GM20431 (cell line): ENCODE results near the gene CEBPB.
"Not testable (repeated sequence)": the region's sequence is repeated elsewhere in the genome, so short reads cannot be mapped to it uniquely, and the experiment has no call there.

Source experiments
- in situ Hi-C: fragments of 300-500 bp; cut with MseI, MboI; formaldehyde crosslinking; loops from one replicate; pipeline ENCODE4 v1.15.0; 2020; ENCODE audit warnings: low sequenced_read_pairs; ENCODE audit not compliant: unreplicated experiment

The CEBPB gene

GRCh38 chr20:50165684-50166554, 24.7 kb upstream of the CEBPB start:
- in situ Hi-C loops = loop anchor here (10.0 kb wide), 1 partner anchor 171 kb away; no protein-coding TSS in a partner anchor

DNA sequence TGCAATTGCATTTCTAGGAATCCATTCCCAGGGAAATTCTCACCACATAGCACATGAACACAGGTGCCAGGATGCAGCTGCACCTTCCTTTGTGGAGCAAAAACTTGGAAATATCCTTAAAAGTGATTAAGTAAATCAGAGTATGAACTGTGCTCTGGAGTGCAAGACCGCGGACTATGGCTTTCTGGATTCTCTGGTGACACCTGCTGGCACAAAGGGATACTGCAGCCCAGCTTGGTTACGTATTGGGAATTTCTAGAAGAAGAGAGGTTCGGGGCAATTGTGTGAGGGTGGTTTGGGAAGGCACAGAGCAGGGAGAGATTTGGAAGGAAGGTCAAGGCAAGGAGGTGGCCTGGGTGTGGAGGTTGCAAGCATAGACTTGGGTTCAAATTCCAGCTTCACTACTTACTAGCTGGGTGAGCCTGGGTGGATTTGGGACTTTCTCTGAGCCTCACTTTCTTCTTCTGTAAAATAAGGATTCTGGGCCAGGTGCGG, 21.3 kb upstream of the CEBPB start:
- in situ Hi-C loops = loop anchor here (10.0 kb wide), 1 partner anchor 175 kb away; no protein-coding TSS in a partner anchor

DNA sequence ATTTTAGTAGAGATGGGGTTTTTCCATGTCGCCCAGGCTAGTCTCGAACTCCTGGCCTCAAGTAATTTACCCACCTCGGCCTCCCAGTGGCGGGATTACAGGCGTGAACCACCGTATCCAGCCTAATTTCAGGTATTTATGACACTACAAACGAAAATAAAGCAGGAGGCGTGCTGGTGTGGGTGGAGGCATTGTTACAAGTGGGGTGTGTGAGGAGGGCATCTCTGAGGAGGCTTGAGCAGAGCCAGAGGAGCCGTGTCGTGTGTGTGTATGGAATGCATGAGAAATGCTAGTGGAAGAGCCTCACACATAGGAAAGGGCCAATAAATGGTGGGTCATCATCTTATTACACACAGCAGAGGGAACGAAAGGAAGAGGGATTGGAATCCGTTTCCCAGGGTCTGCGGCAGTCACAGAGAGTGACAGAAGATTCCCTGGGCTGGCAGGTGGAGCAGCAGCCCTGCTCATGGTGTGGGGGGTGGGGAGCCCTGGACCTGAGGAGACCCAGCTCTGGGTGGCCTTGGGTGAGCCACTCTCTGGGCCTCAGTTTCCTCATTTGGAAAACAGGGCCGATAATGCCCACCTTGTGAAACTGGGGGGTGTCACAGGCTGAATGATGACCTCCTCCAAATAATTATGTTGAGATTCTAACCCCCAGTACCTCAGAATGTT, 19.9 kb upstream of the CEBPB start:
- in situ Hi-C loops = no loop called here

GRCh38 chr20:50172347-50173013, 18.1 kb upstream of the CEBPB start:
- in situ Hi-C loops = no loop called here

- in situ Hi-C loops = no loop called here
Measured at GRCh38 chr20:50174456-50174855, 16.2 kb upstream of the CEBPB start.

- in situ Hi-C loops = no loop called here
Measured at GRCh38 chr20:50175938-50176933, 14.4 kb upstream of the CEBPB start.

- in situ Hi-C loops = not testable (repeated sequence)
Measured at GRCh38 chr20:50178672-50179071, 12.0 kb upstream of the CEBPB start.

DNA sequence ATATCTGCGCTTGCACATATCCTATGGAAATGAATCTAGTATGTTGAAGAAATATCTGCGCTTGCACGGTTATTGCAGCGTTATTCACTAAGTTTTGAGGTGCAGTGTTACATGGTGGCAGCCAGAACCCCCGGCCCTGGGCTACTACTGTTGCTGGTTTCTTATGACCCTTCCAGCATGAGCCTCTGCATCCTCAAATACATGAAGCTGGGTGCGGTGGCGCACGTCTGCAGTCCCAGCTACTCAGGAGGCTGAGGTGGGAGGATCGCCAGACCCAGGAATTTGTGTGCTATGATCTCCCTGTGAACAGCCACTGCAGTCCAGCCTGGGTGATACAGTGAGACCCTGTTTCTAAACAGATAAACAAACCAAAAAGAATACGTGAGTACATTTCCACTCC, 9.3 kb upstream of the CEBPB start:
- in situ Hi-C loops = no loop called here

DNA sequence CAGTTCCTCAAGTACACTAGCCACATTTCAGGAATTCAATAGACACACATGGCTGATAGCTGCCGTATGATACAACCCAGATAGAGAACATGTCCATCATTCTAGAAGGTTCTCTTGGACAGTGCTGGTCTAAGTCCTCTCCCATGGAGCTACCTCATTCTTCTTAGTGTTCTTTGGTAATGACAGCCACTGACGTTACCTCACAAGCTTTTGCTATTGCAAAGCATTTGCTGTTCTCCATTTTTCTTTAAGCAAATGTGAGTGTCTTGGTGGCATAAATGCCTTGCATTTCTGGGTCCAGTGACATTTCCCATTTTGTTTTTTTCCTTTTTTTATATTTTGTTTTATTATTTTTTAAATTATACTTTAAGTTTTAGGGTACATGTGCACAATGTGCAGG, 8.3 kb upstream of the CEBPB start:
- in situ Hi-C loops = no loop called here

GRCh38 chr20:50185426-50185825, 5.2 kb upstream of the CEBPB start:
- in situ Hi-C loops = loop anchor here (5.0 kb wide), 2 partner anchors 282 to 392 kb away; no protein-coding TSS in a partner anchor

GRCh38 chr20:50186151-50186885, 4.3 kb upstream of the CEBPB start:
- in situ Hi-C loops = loop anchor here (5.0 kb wide), 2 partner anchors 281 to 391 kb away; no protein-coding TSS in a partner anchor

DNA sequence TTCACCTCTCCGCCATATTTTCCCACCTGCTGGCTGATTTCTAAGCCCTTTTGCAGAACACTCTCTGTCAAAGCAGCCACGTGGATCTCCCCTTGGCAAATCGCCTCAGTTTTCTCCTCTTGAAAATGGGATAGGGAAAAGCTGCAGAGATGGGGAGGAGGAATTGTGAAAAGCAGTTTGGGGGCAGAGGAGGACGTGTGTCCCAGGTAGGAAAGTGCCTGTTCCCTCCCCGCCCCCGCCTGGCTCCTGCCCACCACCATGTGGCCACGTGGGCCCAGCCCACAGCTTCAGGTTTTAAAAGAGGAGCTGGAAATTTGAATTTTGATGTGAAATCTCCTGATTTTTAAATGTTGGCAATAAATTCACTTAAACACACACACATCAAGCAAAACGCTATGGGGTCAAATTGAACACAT, 3.6 kb upstream of the CEBPB start:
- in situ Hi-C loops = loop anchor here (5.0 kb wide), 2 partner anchors 280 to 390 kb away; no protein-coding TSS in a partner anchor

DNA sequence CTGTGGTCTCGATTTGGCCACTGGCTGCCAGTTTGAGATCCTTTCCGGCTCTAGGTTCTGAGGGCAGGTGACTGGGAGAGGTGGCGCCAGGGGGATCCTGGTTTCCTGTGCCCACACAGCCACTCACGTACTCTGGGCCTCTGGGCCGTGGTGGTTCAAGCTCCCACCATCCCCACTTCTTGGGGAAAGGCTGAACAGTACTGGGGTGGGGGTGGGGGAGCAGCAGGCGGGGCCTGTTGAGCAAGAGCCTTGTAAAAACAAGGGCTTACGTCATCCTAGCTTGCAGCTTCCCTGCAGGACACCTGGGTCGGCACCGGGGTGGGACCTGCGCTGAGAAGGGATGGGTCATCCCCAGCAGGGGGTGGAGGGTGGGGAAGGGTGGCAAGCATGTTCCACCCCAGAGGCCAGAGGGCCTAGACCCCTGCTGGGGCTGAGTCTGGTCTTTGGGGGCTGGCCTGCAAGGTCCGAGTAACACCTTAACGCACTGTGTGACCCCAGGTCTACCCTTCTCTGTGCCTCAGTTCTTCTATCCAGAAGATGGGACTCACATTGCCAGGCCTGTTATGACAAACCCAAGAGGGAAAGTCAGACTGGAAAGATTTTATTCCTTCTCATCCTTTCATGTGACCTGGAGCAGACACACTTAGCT, 3.1 kb upstream of the CEBPB start:
- in situ Hi-C loops = loop anchor here (5.0 kb wide), 2 partner anchors 280 to 390 kb away; no protein-coding TSS in a partner anchor

DNA sequence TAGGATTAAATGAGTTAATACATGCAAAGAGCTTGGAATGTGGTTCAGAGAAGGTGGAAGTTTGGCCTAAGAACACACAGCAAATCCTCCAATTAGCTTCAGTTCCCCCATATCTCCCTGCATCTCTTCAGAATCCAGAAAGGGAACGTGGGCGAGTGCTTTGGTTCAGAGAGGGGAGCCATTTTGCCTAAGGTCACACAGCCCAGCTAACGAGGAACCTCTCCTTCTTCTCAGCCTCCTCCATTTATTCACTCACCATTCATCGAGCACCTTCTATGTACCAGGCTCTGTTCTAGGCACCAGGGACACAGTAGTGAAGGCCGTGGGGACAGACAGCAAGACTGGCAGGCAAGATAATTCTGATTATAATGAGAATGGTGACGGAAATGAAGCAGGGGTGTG, 2.3 kb upstream of the CEBPB start:
- in situ Hi-C loops = loop anchor here (5.0 kb wide), 2 partner anchors 279 to 389 kb away; no protein-coding TSS in a partner anchor

GRCh38 chr20:50188879-50189680, 1.6 kb upstream of the CEBPB start:
- in situ Hi-C loops = loop anchor here (5.0 kb wide), 2 partner anchors 278 to 388 kb away; no protein-coding TSS in a partner anchor

DNA sequence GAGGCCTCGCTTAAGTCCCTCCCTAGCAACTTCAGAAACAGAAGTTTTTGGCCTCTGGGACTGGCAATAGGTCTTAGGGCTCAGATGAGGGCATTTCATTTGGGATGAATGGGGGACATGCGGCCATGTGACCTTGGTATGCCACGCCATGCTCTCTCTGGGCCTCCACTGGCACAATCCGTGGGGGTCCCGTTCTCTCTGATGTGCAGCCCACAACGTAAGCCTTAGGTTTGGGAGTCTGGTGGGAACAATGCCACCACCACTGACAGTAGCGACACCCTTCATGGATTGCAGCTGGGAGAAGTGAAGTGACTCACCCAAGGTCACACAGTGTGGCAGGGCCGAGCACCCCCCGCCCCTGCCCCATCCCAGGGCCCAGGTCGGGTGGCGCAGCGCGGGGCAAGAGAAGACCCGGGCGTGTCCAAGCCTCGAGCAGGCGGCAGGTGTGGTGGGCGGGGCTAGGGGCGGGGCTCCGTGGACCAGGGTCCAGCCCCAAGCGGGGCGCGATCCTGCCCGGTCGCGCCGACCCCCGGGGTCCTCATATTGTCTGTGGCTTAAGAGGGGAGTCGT, 864 bp upstream of the CEBPB start:
- in situ Hi-C loops = loop anchor here (5.0 kb wide), 2 partner anchors 278 to 388 kb away; no protein-coding TSS in a partner anchor
